Measurements from ENCODE around the gene CPEB4.

GRCh38 chr5:173862047-173862477, 26.1 kb upstream of the CPEB4 start:
- no peak for TF ChIP-seq CTCF (conservative IDR thresholded peaks at IDR 0.05; ENCODE audit: low read depth, low read length)
- no peak for TF ChIP-seq MXI1 (IDR thresholded peaks at IDR 0.05; ENCODE audit: borderline replicate concordance, low read depth, low read length)
- no peak for TF ChIP-seq POLR2A (IDR thresholded peaks at IDR 0.05; ENCODE audit: low read depth, low read length)
- no peak for TF ChIP-seq USF2 (IDR thresholded peaks at IDR 0.05; ENCODE audit: low read depth, low read length)
- TF ChIP-seq CHD1 (IDR thresholded peaks at IDR 0.05; ENCODE audit: low read depth, low read length): no peak
- TF ChIP-seq FOS (IDR thresholded peaks at IDR 0.05; ENCODE audit: low read depth, low read length): no peak
- no peak for TF ChIP-seq BHLHE40 (IDR thresholded peaks at IDR 0.05; ENCODE audit: low read depth, low read length)
- no peak for TF ChIP-seq CEBPB (IDR thresholded peaks at IDR 0.05; ENCODE audit: low read depth, low read length)
- TF ChIP-seq NFE2L2 (IDR thresholded peaks at IDR 0.05; ENCODE audit: low read depth, low read length): no peak
- TF ChIP-seq SMC3 (IDR thresholded peaks at IDR 0.05; ENCODE audit: low read depth, low read length): no peak
- no peak for TF ChIP-seq RAD21 (IDR thresholded peaks at IDR 0.05; ENCODE audit: low read length)
- TF ChIP-seq ELK1 (IDR thresholded peaks at IDR 0.05; ENCODE audit: borderline replicate concordance, low read depth, low read length): no peak

All from IMR-90 (cell line).